ENCODE results near the gene NBPF3. TPM values are rescaled to one million over a fixed set of nuclear protein-coding genes. Genes with fewer than 3 reads are reported as not detected.
"Not testable (repeated sequence)": the region's sequence is repeated elsewhere in the genome, so short reads cannot be mapped to it uniquely, and the experiment has no call there.

NBPF3 gene
- total and polyA plus RNA-seq, 4 donors = 1.4 to 4.0 (median 1.7) TPM

GRCh38 chr1:21457654-21458053, 17.7 kb downstream of the NBPF3 start (continued):
- TF ChIP-seq, protein P1, sequence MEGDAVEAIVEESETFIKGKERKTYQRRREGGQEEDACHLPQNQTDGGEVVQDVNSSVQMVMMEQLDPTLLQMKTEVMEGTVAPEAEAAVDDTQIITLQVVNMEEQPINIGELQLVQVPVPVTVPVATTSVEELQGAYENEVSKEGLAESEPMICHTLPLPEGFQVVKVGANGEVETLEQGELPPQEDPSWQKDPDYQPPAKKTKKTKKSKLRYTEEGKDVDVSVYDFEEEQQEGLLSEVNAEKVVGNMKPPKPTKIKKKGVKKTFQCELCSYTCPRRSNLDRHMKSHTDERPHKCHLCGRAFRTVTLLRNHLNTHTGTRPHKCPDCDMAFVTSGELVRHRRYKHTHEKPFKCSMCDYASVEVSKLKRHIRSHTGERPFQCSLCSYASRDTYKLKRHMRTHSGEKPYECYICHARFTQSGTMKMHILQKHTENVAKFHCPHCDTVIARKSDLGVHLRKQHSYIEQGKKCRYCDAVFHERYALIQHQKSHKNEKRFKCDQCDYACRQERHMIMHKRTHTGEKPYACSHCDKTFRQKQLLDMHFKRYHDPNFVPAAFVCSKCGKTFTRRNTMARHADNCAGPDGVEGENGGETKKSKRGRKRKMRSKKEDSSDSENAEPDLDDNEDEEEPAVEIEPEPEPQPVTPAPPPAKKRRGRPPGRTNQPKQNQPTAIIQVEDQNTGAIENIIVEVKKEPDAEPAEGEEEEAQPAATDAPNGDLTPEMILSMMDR (IDR thresholded peaks at IDR 0.05; ENCODE audit: low read depth, low read length, missing input control) = no peak
- TF ChIP-seq MAX (IDR thresholded peaks at IDR 0.05) (no peak), EGR1 (IDR thresholded peaks at IDR 0.05; ENCODE audit: low read depth in 2 of 2) (no peak)

DNA sequence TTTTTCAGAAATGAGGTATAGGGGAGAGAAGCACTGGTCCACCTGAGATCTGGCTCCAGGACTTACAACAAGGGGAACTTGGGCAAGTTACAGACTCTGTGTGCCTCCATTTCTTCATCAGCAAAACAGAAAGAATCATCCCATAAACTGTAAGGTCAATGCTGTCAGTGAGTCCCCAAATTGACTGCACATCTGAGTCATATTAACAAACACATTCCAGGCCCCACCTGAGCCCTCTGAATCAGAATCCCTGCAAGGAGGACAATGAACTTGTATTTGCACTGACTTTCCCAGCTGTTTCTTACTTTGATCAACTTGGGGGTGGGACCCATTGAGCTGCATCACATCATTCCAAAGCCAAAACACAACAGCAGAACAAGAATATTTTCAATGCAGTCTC, 25.2 kb downstream of the NBPF3 start:
- H3K4me1 ChIP-seq (ENCODE audit: control insufficient read depth in 4 of 4, insufficient read depth in 4 of 4, low read length in 3 of 4); DNase-seq (ENCODE audit: low spot score); H3K9ac ChIP-seq (ENCODE audit: low read depth in 1 of 2, low read length in 2 of 2); H3K4me3 ChIP-seq (ENCODE audit: low read depth in 1 of 3, low read length in 3 of 3); H3K36me3 ChIP-seq (ENCODE audit: control insufficient read depth in 4 of 4, insufficient read depth in 3 of 4, low read depth in 1 of 4, low read length in 3 of 4); H3K27ac ChIP-seq (ENCODE audit: low read depth in 1 of 2, low read length in 2 of 2); H3K9me3 ChIP-seq (ENCODE audit: control insufficient read depth in 4 of 4, low read length in 3 of 4); H3K27me3 ChIP-seq (ENCODE audit: control insufficient read depth in 4 of 4, insufficient read depth in 4 of 4, low read length in 3 of 4): not testable (repeated sequence)

- not testable (repeated sequence) for H3K36me3 ChIP-seq (ENCODE audit: control insufficient read depth in 4 of 4, insufficient read depth in 3 of 4, low read depth in 1 of 4, low read length in 3 of 4); H3K4me1 ChIP-seq (ENCODE audit: control insufficient read depth in 4 of 4, insufficient read depth in 4 of 4, low read length in 3 of 4)
Measured at GRCh38 chr1:21467946-21468345, 28.0 kb downstream of the NBPF3 start.

GRCh38 chr1:21468599-21468998, 28.7 kb downstream of the NBPF3 start:
- Histone ChIP-seq H3K4me3 (ENCODE audit: low read depth in 1 of 3, low read length in 3 of 3) (no peak overlapping the region), H3K27ac (ENCODE audit: low read depth in 1 of 2, low read length in 2 of 2) (no peak overlapping the region), H3K4me1 (ENCODE audit: control insufficient read depth in 4 of 4, insufficient read depth in 4 of 4, low read length in 3 of 4) (no peaks in the 10 kb centered on the region), H3K9ac (ENCODE audit: low read depth in 1 of 2, low read length in 2 of 2) (no peak overlapping the region), H3K36me3 (ENCODE audit: control insufficient read depth in 4 of 4, insufficient read depth in 3 of 4, low read depth in 1 of 4, low read length in 3 of 4) (no peaks in the 10 kb centered on the region), H3K9me3 (ENCODE audit: control insufficient read depth in 4 of 4, low read length in 3 of 4) (no peaks in the 10 kb centered on the region), H3K27me3 (ENCODE audit: control insufficient read depth in 4 of 4, insufficient read depth in 4 of 4, low read length in 3 of 4) (no peaks in the 10 kb centered on the region)
- TF ChIP-seq MAX (IDR thresholded peaks at IDR 0.05) (no peak), FOXA2 (IDR thresholded peaks at IDR 0.05) (no peak), RAD21 (IDR thresholded peaks at IDR 0.05) (peak in 1 of 2 donors; percentile 36), HNF4A (conservative IDR thresholded peaks at IDR 0.05) (no peak), HNF4G (IDR thresholded peaks at IDR 0.05) (no peak), NR2F2 (IDR thresholded peaks at IDR 0.05) (no peak), YY1 (IDR thresholded peaks at IDR 0.05) (no peak), RXRA (IDR thresholded peaks at IDR 0.05) (no peak)
- TF ChIP-seq, protein P2, sequence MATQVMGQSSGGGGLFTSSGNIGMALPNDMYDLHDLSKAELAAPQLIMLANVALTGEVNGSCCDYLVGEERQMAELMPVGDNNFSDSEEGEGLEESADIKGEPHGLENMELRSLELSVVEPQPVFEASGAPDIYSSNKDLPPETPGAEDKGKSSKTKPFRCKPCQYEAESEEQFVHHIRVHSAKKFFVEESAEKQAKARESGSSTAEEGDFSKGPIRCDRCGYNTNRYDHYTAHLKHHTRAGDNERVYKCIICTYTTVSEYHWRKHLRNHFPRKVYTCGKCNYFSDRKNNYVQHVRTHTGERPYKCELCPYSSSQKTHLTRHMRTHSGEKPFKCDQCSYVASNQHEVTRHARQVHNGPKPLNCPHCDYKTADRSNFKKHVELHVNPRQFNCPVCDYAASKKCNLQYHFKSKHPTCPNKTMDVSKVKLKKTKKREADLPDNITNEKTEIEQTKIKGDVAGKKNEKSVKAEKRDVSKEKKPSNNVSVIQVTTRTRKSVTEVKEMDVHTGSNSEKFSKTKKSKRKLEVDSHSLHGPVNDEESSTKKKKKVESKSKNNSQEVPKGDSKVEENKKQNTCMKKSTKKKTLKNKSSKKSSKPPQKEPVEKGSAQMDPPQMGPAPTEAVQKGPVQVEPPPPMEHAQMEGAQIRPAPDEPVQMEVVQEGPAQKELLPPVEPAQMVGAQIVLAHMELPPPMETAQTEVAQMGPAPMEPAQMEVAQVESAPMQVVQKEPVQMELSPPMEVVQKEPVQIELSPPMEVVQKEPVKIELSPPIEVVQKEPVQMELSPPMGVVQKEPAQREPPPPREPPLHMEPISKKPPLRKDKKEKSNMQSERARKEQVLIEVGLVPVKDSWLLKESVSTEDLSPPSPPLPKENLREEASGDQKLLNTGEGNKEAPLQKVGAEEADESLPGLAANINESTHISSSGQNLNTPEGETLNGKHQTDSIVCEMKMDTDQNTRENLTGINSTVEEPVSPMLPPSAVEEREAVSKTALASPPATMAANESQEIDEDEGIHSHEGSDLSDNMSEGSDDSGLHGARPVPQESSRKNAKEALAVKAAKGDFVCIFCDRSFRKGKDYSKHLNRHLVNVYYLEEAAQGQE (IDR thresholded peaks at IDR 0.05) = no peak
- TF ChIP-seq, protein P3, sequence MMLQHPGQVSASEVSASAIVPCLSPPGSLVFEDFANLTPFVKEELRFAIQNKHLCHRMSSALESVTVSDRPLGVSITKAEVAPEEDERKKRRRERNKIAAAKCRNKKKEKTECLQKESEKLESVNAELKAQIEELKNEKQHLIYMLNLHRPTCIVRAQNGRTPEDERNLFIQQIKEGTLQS (IDR thresholded peaks at IDR 0.05) = no peak
- TF ChIP-seq, protein P1 (IDR thresholded peaks at IDR 0.05; ENCODE audit: low read depth, low read length, missing input control) = peak; percentile 7
- WGBS = 62% methylated on average over 10 of the region's 10 CpGs
- DNase-seq (ENCODE audit: low spot score) = no peak

More at GRCh38 chr1:21467946-21468345, 28.0 kb downstream of the NBPF3 start:
- H3K9me3 ChIP-seq (ENCODE audit: control insufficient read depth in 4 of 4, low read length in 3 of 4); H3K9ac ChIP-seq (ENCODE audit: low read depth in 1 of 2, low read length in 2 of 2); H3K27me3 ChIP-seq (ENCODE audit: control insufficient read depth in 4 of 4, insufficient read depth in 4 of 4, low read length in 3 of 4); H3K4me3 ChIP-seq (ENCODE audit: low read depth in 1 of 3, low read length in 3 of 3); H3K27ac ChIP-seq (ENCODE audit: low read depth in 1 of 2, low read length in 2 of 2); DNase-seq (ENCODE audit: low spot score): not testable (repeated sequence)
- 75% methylated on average over 4 of the region's 4 CpGs for WGBS
